Left lung (tissue), 14 donors: ENCODE results near the gene NGDN. TPM values are rescaled to one million over a fixed set of nuclear protein-coding genes. Genes with fewer than 3 reads are reported as not detected.
"Not testable (repeated sequence)": the region's sequence is repeated elsewhere in the genome, so short reads cannot be mapped to it uniquely, and the experiment has no call there.

Source experiments
- ATAC-seq: fragments of 200-7000 bp; cut with Tn5 transposase; one replicate; pipeline ENCODE4 v1.9.1; 2020; ENCODE audit warnings: moderate library complexity
- DNase-seq, 4 donors: peaks; one replicate each; pipeline ENCODE4 v3.0.0-alpha.2; 2013 to 2020
- H3K27ac ChIP-seq, 2 donors: fragments of 200-600 bp; sonication (generic) in 1 of 2; one replicate each; pipeline versions ENCODE4 v1.5.0 to v1.8.0; 2020 to 2021
- H3K27me3 ChIP-seq, 2 donors: fragments of 200-600 bp; sonication (generic) in 1 of 2; one replicate each; pipeline versions ENCODE4 v1.5.0 to v1.8.0; 2020 to 2021
- H3K36me3 ChIP-seq, 2 donors: fragments of 200-600 bp; sonication (generic) in 1 of 2; one replicate each; pipeline versions ENCODE4 v1.5.0 to v1.8.0; 2020 to 2021
- H3K4me1 ChIP-seq, 2 donors: fragments of 200-600 bp; one replicate each; pipeline ENCODE4 v1.8.0; 2021
- H3K4me3 ChIP-seq, 2 donors: fragments of 200-600 bp; sonication (generic) in 1 of 2; one replicate each; pipeline versions ENCODE4 v1.5.0 to v1.8.0; 2020 to 2021; ENCODE audit warnings: mild to moderate bottlenecking in 1 of 2
- H3K9me3 ChIP-seq, 2 donors: fragments of 200-600 bp; sonication (generic) in 1 of 2; one replicate each; pipeline versions ENCODE4 v1.5.0 to v1.8.0; 2020 to 2021
- CTCF ChIP-seq, 2 donors: fragments of 200-600 bp; sonication (generic) in 1 of 2; IDR thresholded peaks; one replicate each; pipeline versions ENCODE4 v1.5.0 to v1.8.0; 2021; ENCODE audit warnings: antibody characterized with exemption in 2 of 2
- intact Hi-C, 2 donors: fragments of 100-400 bp; cut with DNase I; formaldehyde crosslinking; loops; one replicate each; pipeline versions ENCODE4 v1.11.2 to v1.14.2; 2022
- long read RNA-seq, 12 donors: library from polyadenylated mRNA in 2 of 12; unstranded in 2 of 12; transcript quantifications; one replicate each; pipeline ENCODE4 v2.0.0 and lab custom pipeline, GENCODE V29; 2019 to 2026
- polyA plus RNA-seq, 6 donors: library from polyadenylated mRNA; unstranded; fragments of 120-200 nt; gene quantifications; one replicate each; pipeline ENCODE4 v1.2.1, GENCODE V29; 2013; ENCODE audit not compliant: insufficient read length in 6 of 6
- total RNA-seq, 2 donors: library from RNA; stranded (reverse); fragmentation: NEBNext Ultra II Directional; extraction: Animal tissue kit (Norgen Biotek cat#: 25700); gene quantifications; one replicate each; pipeline ENCODE4 v1.2.1, GENCODE V29; 2021
- donor health status: DM: no; HTN: yes; CAD: no.
- donor health status: DM: no; HTN: no; CAD: no.

NGDN gene
- total RNA-seq: 10 to 100 TPM; 21.6 to 31.4 TPM
- 10 to 100 TPM; 58.1 to 79.3 (median 61.6) TPM for polyA plus RNA-seq
- long read RNA-seq, donor 1, transcript NGDN-202 (11 exons, 1,143 nt): major isoform, 28 of 49 reads
- long read RNA-seq, donor 1, partial matches to known transcripts: 20 of 49 reads
- long read RNA-seq, donor 1, other reads (novel, unspliced or antisense): 0 of 49 reads
- long read RNA-seq, donor 2, transcript NGDN-202 (11 exons, 1,143 nt): major isoform, 23 of 36 reads
- long read RNA-seq, donor 2, partial matches to known transcripts: 10 of 36 reads
- long read RNA-seq, donor 2, other reads (novel, unspliced or antisense): 0 of 36 reads
- long read RNA-seq, donor 3, transcript NGDN-202 (11 exons, 1,143 nt): major isoform, 25 of 36 reads
- long read RNA-seq, donor 3, partial matches to known transcripts: 7 of 36 reads
- long read RNA-seq, donor 3, other reads (novel, unspliced or antisense): 0 of 36 reads
- long read RNA-seq, donor 4, transcript NGDN-202 (11 exons, 1,143 nt): major isoform, 11 of 15 reads
- long read RNA-seq, donor 4, partial matches to known transcripts: 2 of 15 reads
- long read RNA-seq, donor 4, other reads (novel, unspliced or antisense): 2 of 15 reads
- long read RNA-seq, donor 5, transcript NGDN-202 (11 exons, 1,143 nt): major isoform, 17 of 39 reads
- long read RNA-seq, donor 5, partial matches to known transcripts: 12 of 39 reads
- long read RNA-seq, donor 5, other reads (novel, unspliced or antisense): 0 of 39 reads
- long read RNA-seq, donor 6, transcript NGDN-202 (11 exons, 1,143 nt): major isoform, 30 of 55 reads
- long read RNA-seq, donor 6, partial matches to known transcripts: 19 of 55 reads
- long read RNA-seq, donor 6, other reads (novel, unspliced or antisense): 0 of 55 reads
- long read RNA-seq, donor 7, transcript NGDN-202 (11 exons, 1,143 nt): major isoform, 17 of 43 reads
- long read RNA-seq, donor 7, partial matches to known transcripts: 23 of 43 reads
- long read RNA-seq, donor 7, other reads (novel, unspliced or antisense): 0 of 43 reads
- long read RNA-seq, donor 8, transcript NGDN-202 (11 exons, 1,143 nt): major isoform, 21 of 44 reads
- long read RNA-seq, donor 8, partial matches to known transcripts: 16 of 44 reads
- long read RNA-seq, donor 8, other reads (novel, unspliced or antisense): 0 of 44 reads
- long read RNA-seq, donor 9: 0 reads
- long read RNA-seq, donor 10, transcript NGDN-202 (11 exons, 1,143 nt): major isoform, 49 of 57 reads
- long read RNA-seq, donor 10, partial matches to known transcripts: 7 of 57 reads
- long read RNA-seq, donor 10, other reads (novel, unspliced or antisense): 1 of 57 reads
- long read RNA-seq, donor 11, transcript NGDN-202 (11 exons, 1,143 nt): major isoform, 23 of 37 reads
- long read RNA-seq, donor 11, partial matches to known transcripts: 10 of 37 reads
- long read RNA-seq, donor 11, other reads (novel, unspliced or antisense): 0 of 37 reads
- long read RNA-seq, donor 12, transcript NGDN-202 (11 exons, 1,143 nt): major isoform, 23 of 34 reads
- long read RNA-seq, donor 12, partial matches to known transcripts: 11 of 34 reads
- long read RNA-seq, donor 12, other reads (novel, unspliced or antisense): 0 of 34 reads

- Histone ChIP-seq H3K36me3 (peaks cover 0 to 35% of the 10 kb centered on the region in 2 donors), H3K27ac (peak within 1 kb of the TSS; percentile 77 to 80), H3K27me3 (no peaks in the 10 kb centered on the region), H3K9me3 (no peaks in the 10 kb centered on the region), H3K4me3 (peak within 1 kb of the TSS; percentile 63 to 82), H3K4me1 (peaks cover 6 to 16% of the 10 kb centered on the region in 2 donors)
- DNase-seq (peak; percentile 92 to 99 (median 96)), ATAC-seq (peak; percentile 98)
- intact Hi-C loops: no loop called here
- peak; percentile 76 to 92 for TF ChIP-seq CTCF (IDR thresholded peaks at IDR 0.05)
These were observed at the start of gene NGDN for GRCh38 chr14:23469127-23469905. Gene NGDN (plus strand): TSS chr14:23469703. CDS start chr14:23469716, 13 bp downstream.

- Histone ChIP-seq H3K9me3 (no peaks in the 10 kb centered on the region), H3K4me1 (no peaks in the 10 kb centered on the region), H3K36me3 (no peaks in the 10 kb centered on the region), H3K27me3 (peaks cover 0 to 9% of the 10 kb centered on the region in 2 donors), H3K27ac (no peak overlapping the region), H3K4me3 (no peak overlapping the region)
- no peak for TF ChIP-seq CTCF (IDR thresholded peaks at IDR 0.05)
- no peak for ATAC-seq
- intact Hi-C loops: no loop called here
- DNase-seq: no peak
These were observed 47.9 kb upstream of the NGDN start for GRCh38 chr14:23421594-23421993.

- TF ChIP-seq CTCF (IDR thresholded peaks at IDR 0.05): no peak
- Histone ChIP-seq H3K36me3 (no peaks in the 10 kb centered on the region), H3K27ac (no peak overlapping the region), H3K9me3 (no peaks in the 10 kb centered on the region), H3K4me3 (no peak overlapping the region), H3K27me3 (peaks cover 0 to 6% of the 10 kb centered on the region in 2 donors), H3K4me1 (no peaks in the 10 kb centered on the region)
- intact Hi-C loops: no loop called here
- ATAC-seq: no peak
- DNase-seq: no peak
These were observed 45.8 kb upstream of the NGDN start for GRCh38 chr14:23423657-23424056.

- H3K4me3 ChIP-seq: no peak overlapping the region
- H3K4me1 ChIP-seq: no peaks in the 10 kb centered on the region
- no peak overlapping the region for H3K27ac ChIP-seq
- H3K27me3 ChIP-seq: peaks cover 0 to 11% of the 10 kb centered on the region in 2 donors
- TF ChIP-seq CTCF (IDR thresholded peaks at IDR 0.05): no peak
- H3K36me3 ChIP-seq: no peaks in the 10 kb centered on the region
- DNase-seq (no peak), ATAC-seq (no peak)
- no peaks in the 10 kb centered on the region for H3K9me3 ChIP-seq
- intact Hi-C loops: no loop called here
These were observed 44.3 kb upstream of the NGDN start for GRCh38 chr14:23425169-23425568.

GRCh38 chr14:23425798-23426197 is 43.7 kb upstream of the NGDN start:
- DNase-seq, H3K27ac ChIP-seq, H3K36me3 ChIP-seq, H3K9me3 ChIP-seq, H3K4me1 ChIP-seq, intact Hi-C loops, H3K4me3 ChIP-seq, ATAC-seq: not testable (repeated sequence)
- H3K27me3 ChIP-seq: peaks cover 0 to 11% of the 10 kb centered on the region in 2 donors
